NCI-H524 (cell line): ENCODE measurements around the gene FEZF2.

Experiments
- DNase-seq, 2 experiments: peaks; one replicate each; lab custom pipeline; 2025; lab: John Stamatoyannopoulos, UW

Gene FEZF2

DNA sequence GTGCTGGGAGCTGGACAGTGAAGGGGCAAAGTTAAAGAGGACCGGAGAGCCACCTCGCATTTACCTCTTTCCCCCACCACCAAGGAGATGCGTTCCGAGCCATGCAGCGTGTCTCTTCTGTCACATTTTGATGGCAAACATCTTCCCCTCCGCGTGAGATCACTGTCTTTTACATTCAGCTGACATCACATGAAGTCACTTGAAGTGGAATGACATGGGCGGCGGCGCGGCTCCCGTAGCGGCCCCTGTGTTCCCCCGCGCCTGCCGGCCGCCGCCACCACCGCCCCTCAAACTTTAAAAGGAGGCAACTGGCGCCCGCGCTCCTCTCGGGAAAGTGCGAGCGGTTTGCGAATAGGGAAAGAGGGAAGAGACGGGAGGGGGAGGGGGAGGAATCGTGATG, at the start of gene FEZF2:
FEZF2 (minus strand) TSS at position 336 of the 400 bp plus-strand sequence. CDS start 682 bp downstream, outside the sequence.
- peak in 1 of 2 experiments; percentile 9 for DNase-seq

DNA sequence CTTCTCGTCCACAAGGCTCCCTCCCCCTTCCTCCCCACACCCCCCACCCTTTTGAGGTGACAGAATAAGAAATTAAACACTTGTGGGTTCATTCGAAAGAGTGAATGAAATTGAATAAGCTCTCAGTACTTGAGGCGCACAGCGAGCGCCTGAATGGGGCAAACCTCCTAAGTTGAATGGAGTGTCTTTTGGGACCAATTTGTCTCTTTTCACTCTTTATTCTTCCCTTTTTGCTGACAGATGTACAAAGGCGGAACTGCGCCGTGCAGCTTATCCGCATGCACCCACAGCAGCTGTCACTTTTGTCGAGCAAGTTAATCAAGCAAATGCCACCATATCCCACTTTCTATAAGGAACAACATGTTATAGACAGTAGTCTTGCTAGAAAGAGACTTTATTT, 47.9 kb upstream of the FEZF2 start:
- peak; percentile 42 to 71 for DNase-seq

DNA sequence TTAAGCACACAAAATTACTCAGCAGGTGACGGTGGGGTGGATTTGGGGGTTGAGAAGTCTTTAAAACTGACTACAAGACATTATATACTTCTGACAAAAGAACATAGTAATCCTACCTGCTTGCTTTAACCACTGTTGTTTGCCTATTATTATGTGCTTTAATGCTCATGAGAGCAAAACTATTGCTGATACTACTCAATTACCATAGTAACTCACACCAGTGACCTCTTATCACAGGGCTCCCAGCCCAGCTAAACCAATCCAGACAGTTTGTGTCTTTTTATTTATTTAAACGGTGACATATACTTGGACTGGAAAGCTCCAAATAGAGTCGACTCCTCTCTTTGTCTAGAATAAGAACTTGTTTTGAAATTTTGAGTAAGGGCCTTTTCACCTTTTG, 42.8 kb upstream of the FEZF2 start:
- DNase-seq: no peak

DNA sequence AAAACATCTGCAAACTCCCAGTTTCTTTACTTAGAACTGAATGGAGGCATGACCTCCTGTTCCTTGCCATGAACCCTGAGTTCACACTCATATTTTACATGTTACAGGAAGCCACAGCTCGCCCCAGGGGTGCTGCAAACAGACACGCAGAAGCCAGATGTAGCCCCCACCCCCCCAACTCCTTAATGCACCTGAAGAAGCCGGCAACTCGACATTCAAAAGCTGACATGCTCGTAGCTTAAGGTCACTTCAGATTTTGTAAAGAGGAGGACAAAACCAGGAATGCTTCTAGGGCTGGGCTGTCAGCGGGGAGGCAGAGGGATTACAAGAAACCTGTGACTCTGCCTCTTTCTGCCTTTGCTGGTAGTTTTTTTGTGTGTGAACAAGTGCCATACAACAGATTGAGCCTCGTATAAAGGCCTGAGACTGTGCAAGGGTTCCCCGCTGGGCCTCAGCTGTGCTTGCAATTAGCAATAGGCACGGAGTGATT, 42.0 kb upstream of the FEZF2 start:
- peak; percentile 89 to 95 for DNase-seq

DNA sequence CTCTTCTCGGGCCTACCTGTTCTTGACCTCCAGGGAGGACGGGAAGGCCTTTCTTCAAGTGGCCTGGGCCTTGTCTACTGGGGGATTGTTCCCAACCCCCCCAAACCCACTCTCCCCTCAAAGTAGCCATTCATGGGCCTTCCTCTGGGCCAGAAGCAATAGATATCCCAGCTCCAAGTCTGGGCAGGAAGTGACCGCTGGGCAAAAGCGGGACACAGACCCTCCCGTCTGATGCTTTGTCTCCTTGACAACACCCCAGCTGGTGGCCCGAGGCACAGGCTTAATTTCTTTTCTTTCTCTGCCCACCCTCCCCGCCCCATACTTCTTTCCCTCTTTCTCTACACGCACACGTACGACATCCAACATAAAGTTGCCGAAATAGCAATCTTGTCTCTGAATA, 41.4 kb upstream of the FEZF2 start:
- DNase-seq: peak in 1 of 2 experiments; percentile 14

DNA sequence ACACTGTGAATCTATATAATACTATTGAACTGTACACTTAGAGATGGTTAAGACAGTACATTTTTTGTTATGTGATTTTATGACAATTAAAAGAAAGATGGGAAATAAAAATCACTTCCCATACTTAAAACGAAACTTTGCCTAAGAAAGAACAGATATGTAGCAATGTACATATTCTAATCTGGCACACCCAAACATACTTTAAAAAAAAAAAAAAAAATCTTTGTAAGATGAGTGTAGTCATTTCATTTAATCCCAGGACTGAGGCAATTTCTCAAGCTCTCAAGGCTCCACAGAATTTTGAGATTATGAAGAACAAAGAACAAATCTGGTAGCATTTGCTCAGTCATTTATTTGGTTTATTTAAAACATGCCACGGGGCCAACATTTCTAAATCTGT, 40.3 kb upstream of the FEZF2 start:
- no peak for DNase-seq

DNA sequence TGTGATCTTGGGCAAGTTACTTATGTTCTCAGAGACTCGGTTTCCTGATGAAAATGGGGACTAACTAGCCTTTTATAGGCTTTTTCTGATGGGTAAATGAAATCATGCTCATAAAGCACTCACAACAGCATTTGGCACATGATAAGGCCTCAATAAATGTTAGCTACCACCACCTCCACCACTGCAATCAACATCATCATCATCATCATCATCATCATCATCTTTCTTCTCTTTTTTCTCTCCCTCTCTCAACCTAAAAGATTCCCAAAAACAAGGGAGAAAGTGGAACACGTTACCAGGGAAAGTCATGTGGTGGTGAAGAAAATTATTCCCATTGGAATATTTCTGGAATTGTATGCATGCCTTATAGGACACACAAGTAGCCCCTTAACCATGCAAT, 33.6 kb upstream of the FEZF2 start:
- DNase-seq: no peak

DNA sequence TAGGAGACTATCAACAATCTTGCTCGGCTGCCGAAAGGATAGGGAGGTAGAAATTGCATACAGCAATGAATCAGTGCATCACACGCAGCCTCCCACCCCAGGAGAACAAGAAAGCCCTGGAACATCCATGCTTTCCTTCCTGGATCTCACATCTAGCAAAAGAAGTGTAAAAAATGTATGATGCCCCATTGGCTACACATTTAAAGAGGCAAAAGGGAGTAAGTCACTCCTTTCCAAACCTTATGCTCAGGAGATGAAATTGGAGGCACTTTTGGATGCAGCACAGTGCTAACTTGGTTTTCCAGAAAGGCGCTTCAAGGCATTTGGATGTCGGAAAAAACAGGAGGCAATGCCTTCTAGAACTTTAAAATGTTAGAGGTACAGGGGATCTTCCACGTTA, 32.2 kb upstream of the FEZF2 start:
- DNase-seq: no peak

DNA sequence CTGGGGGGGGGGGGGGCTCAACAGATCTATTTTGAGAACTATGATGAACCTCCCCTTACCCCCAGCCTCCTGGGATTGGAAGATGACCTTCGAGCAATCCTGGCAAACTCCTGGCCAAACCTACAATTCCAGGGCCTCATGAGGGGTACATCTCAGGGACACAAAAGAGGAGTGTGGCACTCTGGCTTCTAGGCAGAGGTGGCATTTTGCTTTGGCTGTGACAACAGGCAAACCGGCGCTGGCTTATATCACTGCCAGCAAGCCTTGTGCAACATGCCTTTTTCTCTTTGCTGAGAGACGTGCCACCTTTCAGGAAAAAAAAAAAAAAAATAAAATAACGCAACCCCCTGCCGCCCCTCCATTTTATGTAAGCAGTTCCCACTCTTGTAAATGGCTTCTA, 31.8 kb upstream of the FEZF2 start:
- DNase-seq: no peak

DNA sequence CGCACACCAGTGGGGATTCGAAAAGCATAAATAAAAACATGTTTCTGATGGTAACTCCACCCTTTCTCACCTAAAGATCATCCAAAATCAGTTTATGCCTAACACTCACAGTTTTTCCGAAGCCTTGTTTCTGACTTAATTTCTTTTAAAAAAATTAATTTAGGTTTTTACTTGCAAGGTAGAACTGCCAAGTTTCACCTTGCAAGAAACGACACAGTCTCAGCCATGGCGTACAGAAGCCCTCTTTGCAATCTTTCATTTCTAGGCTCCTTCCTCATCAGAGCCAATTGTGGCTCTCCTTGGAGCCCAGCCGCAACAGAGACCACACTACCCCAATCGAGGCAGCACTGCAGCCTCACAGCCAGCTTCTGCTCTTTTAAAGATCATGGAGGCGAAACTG, 31.0 kb upstream of the FEZF2 start:
- DNase-seq: no peak

DNA sequence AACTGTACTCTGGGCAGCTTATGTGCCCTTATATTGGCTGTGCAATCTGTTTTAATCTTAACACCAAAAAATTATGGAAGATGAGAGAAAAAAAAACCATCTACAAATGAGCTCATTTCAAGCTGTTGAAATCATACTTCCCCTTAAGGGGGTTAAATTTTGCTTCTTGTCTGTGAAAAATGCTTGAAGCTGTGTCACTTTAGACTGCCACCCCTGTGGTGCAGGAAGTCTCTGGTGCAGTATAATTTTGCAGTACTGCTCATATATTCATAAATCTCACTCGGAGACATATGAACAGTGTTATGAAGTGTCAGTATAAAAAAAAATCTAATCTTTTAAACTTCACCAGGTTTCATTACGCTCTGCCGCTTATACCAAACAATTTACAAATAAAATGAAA, 30.4 kb upstream of the FEZF2 start:
- no peak for DNase-seq

DNA sequence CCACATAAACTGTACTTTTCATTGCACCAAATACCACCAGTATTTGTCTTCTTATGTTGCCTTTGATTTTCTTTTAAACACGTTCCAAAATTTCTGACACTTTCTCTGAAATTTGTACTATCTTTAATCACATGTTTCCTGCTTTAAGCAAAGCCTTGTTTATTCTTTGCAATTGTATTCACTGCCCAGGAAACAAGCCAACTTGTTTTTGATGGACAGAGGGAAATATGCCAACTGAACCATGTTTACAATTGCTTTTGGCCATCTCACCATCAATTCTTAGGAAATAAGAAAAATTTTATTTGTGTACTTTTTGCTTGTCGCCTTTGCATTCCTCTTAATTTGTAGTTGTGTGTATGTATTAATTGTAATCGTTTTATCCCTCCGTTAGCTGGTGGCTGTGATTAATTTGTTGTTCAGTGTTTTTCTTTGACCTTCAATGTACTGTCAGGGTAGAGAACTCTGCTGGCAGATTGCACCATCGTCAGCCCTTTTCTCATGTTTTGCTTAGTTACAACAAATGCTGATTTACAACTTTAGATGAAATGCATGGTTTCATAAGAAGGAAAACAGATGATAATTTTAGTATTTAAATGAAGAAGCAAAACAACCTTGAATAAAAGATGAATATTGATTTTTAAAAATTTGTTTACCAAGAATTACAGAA, 19.4 kb upstream of the FEZF2 start:
- DNase-seq: no peak

DNA sequence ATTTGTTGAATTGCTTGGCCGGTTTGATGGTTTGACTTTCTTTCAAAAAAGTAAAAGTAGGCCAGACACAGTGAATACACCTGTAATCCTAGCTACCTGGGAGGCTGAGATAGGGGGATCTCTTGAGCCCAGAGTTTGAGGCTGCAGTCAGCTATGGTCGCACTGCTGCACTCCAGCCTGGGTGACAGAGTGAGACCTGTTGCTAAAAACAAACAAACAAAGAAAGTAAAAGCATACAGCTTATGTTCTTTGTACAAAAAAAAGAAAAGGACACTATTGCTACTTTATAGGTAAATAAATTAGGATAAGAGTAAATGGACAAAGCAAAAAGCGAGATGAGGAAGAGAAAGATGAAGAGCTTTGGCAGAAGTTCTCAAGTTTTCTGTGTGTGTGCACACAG, 13.9 kb upstream of the FEZF2 start:
- no peak for DNase-seq

DNA sequence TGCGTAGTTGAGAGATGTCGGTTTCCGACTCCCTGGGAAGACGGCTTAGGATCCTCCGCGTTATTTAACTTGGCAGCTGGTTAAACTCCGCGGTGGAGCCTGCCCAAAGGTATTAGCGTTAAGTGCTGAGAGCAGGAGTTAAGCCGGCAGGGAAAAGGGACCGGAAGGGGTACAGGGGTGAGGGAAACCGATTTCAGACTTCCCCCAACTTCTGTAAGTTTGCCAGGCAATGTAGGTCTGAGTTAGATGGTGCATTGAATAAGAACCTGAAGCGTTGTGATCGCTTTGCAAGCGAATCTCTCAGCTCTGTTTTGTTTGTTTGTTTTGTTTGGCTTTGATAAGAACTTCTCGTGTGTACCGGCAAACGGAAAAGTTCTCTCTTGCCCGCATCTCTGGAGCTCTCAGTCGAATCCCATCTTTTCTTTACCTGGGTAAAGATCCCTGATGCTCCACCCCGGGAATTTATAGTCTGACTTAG, 6.0 kb upstream of the FEZF2 start:
- peak; percentile 65 to 83 for DNase-seq

DNA sequence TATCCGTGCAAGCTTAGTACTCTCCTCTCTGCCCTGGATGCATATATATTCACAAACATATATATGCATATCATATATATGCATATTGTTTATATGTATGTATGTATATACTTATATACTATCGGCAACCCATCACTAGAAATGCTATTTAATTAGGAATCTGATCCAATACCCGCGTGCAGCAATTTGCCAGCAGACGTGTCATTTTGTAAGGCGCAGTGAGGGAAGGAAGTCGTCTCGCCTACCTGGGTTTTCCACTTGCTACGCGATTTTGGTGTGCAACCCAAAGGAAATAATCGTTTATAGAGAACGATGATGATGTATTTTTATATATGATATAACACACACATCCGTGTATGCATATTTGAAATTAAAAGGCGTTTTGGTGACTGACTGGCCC, 5.6 kb upstream of the FEZF2 start:
- peak in 1 of 2 experiments; percentile 37 for DNase-seq

DNA sequence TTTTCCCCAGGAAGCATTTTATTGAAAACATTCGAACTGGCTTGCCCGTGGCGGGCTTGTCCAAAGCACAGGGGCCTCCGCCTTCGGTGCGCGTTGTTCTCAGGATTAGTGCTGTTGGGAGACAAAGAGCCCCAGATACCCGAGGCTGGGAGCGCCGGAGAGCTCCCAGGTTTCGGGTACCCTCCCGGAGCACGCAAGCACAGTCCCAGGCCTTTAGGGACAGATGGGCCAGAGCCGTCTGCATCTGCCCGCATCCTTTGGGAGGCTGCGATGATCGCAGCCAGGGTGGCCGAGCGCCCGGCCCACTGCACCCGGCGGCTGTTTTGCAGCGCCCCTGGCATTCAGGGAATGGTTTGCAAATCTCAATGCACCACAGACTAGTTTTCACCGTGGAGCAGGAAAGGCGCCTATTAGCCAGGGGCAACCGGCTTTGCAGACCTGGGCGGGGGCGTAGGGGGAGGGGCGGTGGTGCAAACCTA, 5.0 kb upstream of the FEZF2 start:
- peak; percentile 45 to 56 for DNase-seq

DNA sequence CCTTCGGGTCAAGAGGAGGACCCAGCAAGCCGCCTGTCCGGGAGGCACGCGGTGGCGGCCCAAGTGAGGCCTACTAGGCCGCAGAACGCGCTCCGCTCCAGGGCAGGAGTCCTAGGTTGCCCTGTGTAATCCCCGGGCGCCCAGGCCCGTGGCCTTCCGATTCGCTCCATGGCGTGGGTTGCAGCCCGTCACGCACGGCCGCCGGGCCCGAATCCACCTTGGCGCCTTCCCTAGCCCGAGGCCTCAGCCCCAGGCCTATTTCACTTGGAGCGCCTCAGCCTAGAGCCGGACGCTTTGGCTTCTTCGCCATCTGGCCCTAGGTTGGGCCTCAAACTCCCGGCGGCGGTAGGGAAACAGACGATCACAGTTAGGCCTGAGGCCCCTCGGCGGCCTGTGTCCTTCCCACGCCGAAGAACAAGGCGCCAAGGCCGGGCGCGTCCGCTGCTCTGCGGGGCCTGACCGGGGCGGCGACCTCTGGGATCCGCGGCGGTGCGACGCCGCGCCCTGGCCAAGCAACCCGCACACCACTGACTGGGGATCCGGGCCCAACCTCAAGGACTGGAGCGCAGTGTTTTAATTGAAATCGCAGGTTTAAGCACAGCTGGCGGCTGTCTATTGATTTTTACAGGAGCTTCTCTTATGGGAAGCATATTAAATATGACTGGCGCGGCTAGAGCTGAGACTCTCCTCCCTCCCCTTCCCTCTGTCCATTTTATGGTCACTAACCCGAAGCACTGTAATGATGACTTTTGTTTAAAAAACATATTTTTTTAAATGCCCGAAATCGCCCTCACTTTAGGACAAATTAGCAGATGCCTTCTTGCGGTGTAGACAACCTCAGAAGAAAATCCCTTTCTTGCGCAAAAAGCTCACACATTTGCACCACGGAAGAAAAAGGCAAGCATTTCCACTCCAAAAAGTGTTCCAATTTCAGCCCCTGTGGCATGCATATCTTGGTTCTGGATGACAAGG, 3.8 kb upstream of the FEZF2 start:
- no peak for DNase-seq

DNA sequence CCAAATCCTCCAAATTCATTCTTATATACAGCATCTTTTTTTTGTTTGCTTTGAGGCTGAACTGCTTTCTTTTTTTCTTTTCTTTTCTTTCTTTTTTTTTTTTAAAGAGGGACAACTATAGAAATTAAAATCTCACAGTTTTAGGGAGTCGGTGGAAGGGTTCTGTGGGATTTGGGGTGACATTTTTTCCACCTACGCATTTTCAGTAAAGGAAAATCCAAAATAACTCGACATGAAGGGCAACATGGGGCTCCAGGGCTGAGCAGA, 3.0 kb upstream of the FEZF2 start:
- no peak for DNase-seq

DNA sequence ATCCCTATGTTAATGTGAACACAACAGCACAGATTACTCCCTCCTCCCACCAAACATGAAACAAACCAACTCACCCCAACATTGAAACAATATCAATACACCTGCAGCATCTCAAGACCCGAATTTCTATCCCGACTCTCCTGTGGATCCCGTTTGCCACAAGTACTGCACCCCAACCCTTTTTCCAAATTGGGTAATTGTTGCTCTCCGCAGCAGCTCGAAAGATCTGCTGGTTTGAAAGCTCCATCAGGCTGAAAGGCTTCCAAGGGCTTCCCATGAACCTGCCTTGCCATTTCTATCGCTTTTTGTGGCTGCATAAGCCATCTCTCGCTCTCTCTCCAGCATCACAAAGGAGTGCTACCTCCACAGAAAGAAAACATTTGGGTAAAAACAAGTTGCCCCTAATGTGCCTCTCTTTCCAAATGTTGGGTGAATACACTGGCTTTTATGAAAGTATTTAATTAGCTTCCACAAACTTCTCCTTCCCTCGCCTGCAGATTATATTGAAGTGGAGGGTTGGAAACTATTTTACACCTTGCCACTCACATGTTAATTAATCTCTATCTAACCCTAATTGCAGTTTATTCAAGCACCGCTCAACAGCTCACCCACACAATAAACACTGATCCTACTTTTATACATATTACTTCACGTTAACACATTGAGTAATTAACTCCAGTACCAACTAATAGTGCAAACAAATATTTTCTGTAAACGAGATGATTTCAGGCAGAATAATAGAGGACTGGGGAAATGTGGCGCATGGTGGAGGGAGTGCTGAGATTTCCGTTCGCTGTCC, 2.5 kb upstream of the FEZF2 start:
- DNase-seq: no peak

DNA sequence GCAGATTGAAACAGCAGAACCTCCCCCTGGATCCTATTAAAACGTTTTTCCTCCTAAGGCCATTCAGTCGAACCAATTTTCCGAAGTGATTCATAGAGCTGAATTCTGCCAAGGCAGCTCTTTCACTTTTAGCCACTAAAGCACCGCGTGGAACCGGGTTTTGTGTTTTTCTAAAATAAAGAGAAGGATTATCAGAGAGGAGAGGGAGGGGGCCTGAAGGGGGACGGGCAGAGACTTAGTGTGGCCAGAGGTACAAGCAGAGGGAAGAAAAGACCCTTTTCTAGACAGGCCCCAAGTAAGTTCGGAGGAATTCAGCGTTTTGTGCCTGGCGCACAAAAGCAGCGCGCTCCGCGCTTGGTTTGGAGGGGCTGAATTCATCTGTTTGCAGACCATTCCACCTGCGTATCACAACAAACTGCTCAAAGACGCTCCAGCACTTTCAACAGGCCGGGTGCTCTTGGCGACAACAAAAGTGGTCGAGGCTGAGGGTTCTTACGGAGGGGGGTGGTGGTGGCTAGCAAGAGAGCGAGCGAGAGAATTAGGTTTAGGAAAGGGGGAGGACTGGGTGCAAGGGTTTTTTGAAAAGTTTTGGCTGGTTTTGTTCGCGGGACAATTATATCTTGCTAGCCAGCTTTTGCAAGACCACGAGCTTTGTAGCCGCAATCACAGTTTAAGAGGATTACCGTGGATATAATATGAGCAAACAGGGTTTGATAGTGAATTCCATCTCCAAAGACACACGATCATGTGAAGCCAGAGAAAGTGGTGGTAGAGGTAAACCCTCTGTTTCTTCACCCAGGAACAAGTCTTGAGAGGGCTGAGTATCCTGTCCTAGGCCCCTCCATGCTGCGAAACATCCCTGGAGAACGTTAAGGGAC, 1.2 kb upstream of the FEZF2 start:
- peak in 1 of 2 experiments; percentile 23 for DNase-seq

DNA sequence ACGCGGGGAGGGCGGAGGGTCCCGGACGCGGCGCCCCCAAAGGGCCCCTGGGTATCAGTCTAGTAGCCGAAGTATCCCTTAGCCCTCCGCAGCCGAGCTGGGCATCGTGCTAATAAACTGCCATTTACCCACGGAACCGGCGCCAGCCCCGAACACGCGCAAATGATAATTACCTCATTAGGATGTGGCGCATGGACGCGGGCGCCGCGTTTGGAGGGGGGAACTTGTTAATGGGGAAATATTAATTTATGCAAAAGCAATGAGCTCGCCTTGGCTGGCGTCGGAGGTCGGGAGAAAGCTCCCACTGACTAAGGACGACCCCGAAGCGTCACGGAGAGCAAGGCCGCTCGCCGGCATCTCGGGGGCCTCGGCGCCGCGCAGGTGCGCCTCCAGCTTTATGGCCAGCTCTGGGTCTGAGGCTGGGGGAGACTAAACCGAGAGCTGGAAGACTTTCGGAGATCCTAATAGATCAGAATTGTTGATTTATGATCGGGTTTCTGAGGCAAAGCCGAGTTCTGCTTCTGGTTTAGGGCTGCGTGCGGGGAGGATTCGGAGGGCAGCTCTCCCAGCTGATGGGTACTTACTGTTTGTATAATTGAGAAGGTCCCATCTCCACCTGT, 474 bp upstream of the FEZF2 start:
- peak in 1 of 2 experiments; percentile 23 for DNase-seq
